Left lobe of liver (tissue), 2 donors: ENCODE measurements around the gene SPOCK2. TPM values are rescaled to one million over a fixed set of nuclear protein-coding genes. Genes with fewer than 3 reads are reported as not detected.

Experiments used
- ATAC-seq: fragments of 200-7000 bp; cut with Tn5 transposase; one replicate; pipeline ENCODE4 v1.9.1; 2020; ENCODE audit warnings: mild to moderate bottlenecking, moderate library complexity
- DNase-seq: peaks from one replicate; pipeline ENCODE4 v3.0.0-alpha.2; 2020; ENCODE audit warnings: low spot score
- total RNA-seq: library from RNA; stranded (reverse); gene quantifications from one replicate; pipeline ENCODE4 v1.2.1, GENCODE V29; 2021
- donor health status: DM: no; HTN: no; CAD: no; lungs with moderate emphysema.
- donor health status: DM: no; HTN: yes; CAD: no.

SPOCK2 gene
- total RNA-seq, 1 donor from 2014 or later: 1.6 TPM

- no peak for DNase-seq
- ATAC-seq: no peak
Observed at GRCh38 chr10:72014197-72014596, 74.2 kb downstream of the SPOCK2 start.

- no peak for DNase-seq
- ATAC-seq: no peak
Observed at GRCh38 chr10:72013202-72013945, 75.0 kb downstream of the SPOCK2 start.

GRCh38 chr10:72012796-72013195, 75.6 kb downstream of the SPOCK2 start:
- no peak for DNase-seq

GRCh38 chr10:72011976-72012512, 76.3 kb downstream of the SPOCK2 start:
- DNase-seq (no peak), ATAC-seq (no peak)

More at GRCh38 chr10:72012796-72013195, 75.6 kb downstream of the SPOCK2 start:
- ATAC-seq: no peak

GRCh38 chr10:72011468-72011867, 76.9 kb downstream of the SPOCK2 start:
- no peak for ATAC-seq

GRCh38 chr10:72011016-72011415, 77.3 kb downstream of the SPOCK2 start:
- no peak for DNase-seq
- no peak for ATAC-seq

More at GRCh38 chr10:72011468-72011867, 76.9 kb downstream of the SPOCK2 start:
- no peak for DNase-seq

- DNase-seq (no peak), ATAC-seq (no peak)
Observed at GRCh38 chr10:72010234-72010973, 77.9 kb downstream of the SPOCK2 start.

GRCh38 chr10:72009425-72010081, 78.8 kb downstream of the SPOCK2 start:
- DNase-seq (peak; percentile 54), ATAC-seq (peak; percentile 60)

- ATAC-seq (no peak), DNase-seq (no peak)
Observed at GRCh38 chr10:72009051-72009424, 79.3 kb downstream of the SPOCK2 start.

Other genes starting within 250 kb of the SPOCK2 start
- gene PSAP, start 237.3 kb downstream of the SPOCK2 start, total RNA-seq: 525 TPM
- 1.3 TPM for gene CHST3, start 124.2 kb downstream of the SPOCK2 start, total RNA-seq
- 66.8 TPM for gene ANAPC16, start 127.5 kb upstream of the SPOCK2 start, total RNA-seq
- gene ASCC1, start 127.7 kb upstream of the SPOCK2 start, total RNA-seq: 27.9 TPM
- gene DDIT4, start 185.4 kb upstream of the SPOCK2 start, total RNA-seq: 162 TPM